HepG2 (cell line): ENCODE data around the gene MYO3B. TPM values are rescaled to one million over a fixed set of nuclear protein-coding genes. Genes with fewer than 3 reads are reported as not detected.

Experiments
- ATAC-seq: fragments of 200-7000 bp; cut with Tn5 transposase; 3 replicates; pipeline ENCODE4 v1.9.1; 2020; ENCODE audit warnings: mild to moderate bottlenecking, moderate library complexity
- BruUV-seq: library from RNA; stranded (reverse); fragments of 400-500 nt; replicated peaks from 2 replicates; lab custom pipeline; 2021; lab: Mats Ljungman, UMichigan
- CTCF ChIA-PET: fragments of 300-600 bp; formaldehyde crosslinking; extraction: SDS; loops from one replicate; lab custom pipeline; 2021; ENCODE audit warnings: low total read pairs, inconsistent platforms, low intra/inter-chr PET ratio; lab: Yijun Ruan, JAX
- POLR2A ChIA-PET: fragments of 350-600 bp; sonication (Branson Sonifier 250); formaldehyde crosslinking; loops from one replicate; lab custom pipeline; 2020; ENCODE audit warnings: antibody characterized with exemption, inconsistent platforms; lab: Yijun Ruan, JAX
- DNase-seq: peaks from one replicate; pipeline ENCODE4 v3.0.0-alpha.2; 2015; ENCODE audit warnings: low spot score
- FAIRE-seq: peaks from 3 replicates; lab custom pipeline; 2011; peaks lifted over from hg19 to GRCh38; lab: Jason Lieb, UNC
- H2AFZ ChIP-seq: one replicate; pipeline ENCODE4 v1.6.1; 2011; ENCODE audit warnings: low read length, inconsistent platforms
- H3K27ac ChIP-seq: fragments of 300-600 bp; 3 replicates; pipeline ENCODE4 v1.8.0; 2011; ENCODE audit warnings: mixed run types, mild to moderate bottlenecking, mixed read lengths, low read length, inconsistent platforms; ENCODE audit not compliant: insufficient read depth; ENCODE audit errors: extremely low read length
- H3K27me3 ChIP-seq, 2 experiments: fragments of 200-600 bp in 1 of 2; 2 replicates in 1 of 2; 3 replicates in 1 of 2; pipeline versions ENCODE4 v1.6.0 to v1.8.0; 2011; ENCODE audit warnings: low read length in 2 of 2, mild to moderate bottlenecking in 2 of 2, moderate library complexity in 2 of 2, inconsistent platforms in 1 of 2; ENCODE audit not compliant: insufficient read depth in 2 of 2, control insufficient read depth in 1 of 2
- H3K36me3 ChIP-seq, 2 experiments: fragments of 200-600 bp in 1 of 2; replicated peaks in 1 of 2; 2 replicates in 1 of 2; 3 replicates in 1 of 2; pipeline versions ENCODE4 v1.5.1 to v1.8.0; 2011; ENCODE audit warnings: low read length in 2 of 2, inconsistent platforms in 1 of 2; ENCODE audit not compliant: insufficient read depth in 2 of 2, control insufficient read depth in 1 of 2
- H3K4me1 ChIP-seq: 2 replicates; pipeline ENCODE4 v1.5.1; 2012; ENCODE audit warnings: low read length, inconsistent platforms; ENCODE audit not compliant: insufficient read depth
- H3K4me2 ChIP-seq: 2 replicates; pipeline ENCODE4 v1.6.0; 2011; ENCODE audit warnings: low read depth, low read length, inconsistent platforms
- H3K4me3 ChIP-seq, 3 experiments: fragments of 200-600 bp in 1 of 3; sonication (generic), shearing (Covaris generic) in 1 of 3; replicated peaks in 1 of 3; 2 replicates each; pipeline ENCODE4 v1.5.1; 2011 to 2016; ENCODE audit warnings: low read length in 3 of 3, inconsistent platforms in 2 of 3, low read depth in 2 of 3, mild to moderate bottlenecking in 2 of 3, control low read depth in 1 of 3, mixed read lengths in 1 of 3; ENCODE audit not compliant: insufficient read depth in 1 of 3
- H3K79me2 ChIP-seq: one replicate; pipeline ENCODE4 v1.6.1; 2011; ENCODE audit warnings: low read length, inconsistent platforms; ENCODE audit not compliant: insufficient read depth
- H3K9ac ChIP-seq: 2 replicates; pipeline ENCODE4 v1.6.0; 2011; ENCODE audit warnings: mild to moderate bottlenecking, low read depth, low read length, inconsistent platforms; ENCODE audit not compliant: insufficient read depth
- H3K9me3 ChIP-seq: 2 replicates; pipeline ENCODE4 v1.5.1; 2012; ENCODE audit warnings: mild to moderate bottlenecking, low read length
- H4K20me1 ChIP-seq: 2 replicates; pipeline ENCODE4 v1.6.0; 2011; ENCODE audit warnings: inconsistent platforms, mild to moderate bottlenecking, low read length, moderate library complexity; ENCODE audit not compliant: insufficient read depth
- BORCS8-MEF2B ChIP-seq: sonication (generic); formaldehyde crosslinking; IDR thresholded peaks from 2 replicates; pipeline ENCODE4 v1.8.0; 2022; ENCODE audit warnings: mild to moderate bottlenecking, missing genetic modification reagents
- CERS6 ChIP-seq: sonication (generic); formaldehyde crosslinking; IDR thresholded peaks from 2 replicates; pipeline ENCODE4 v1.5.0; 2020; ENCODE audit warnings: missing genetic modification reagents
- EP300 ChIP-seq, 3 experiments: sonication (generic) in 1 of 3; formaldehyde crosslinking in 1 of 3; IDR thresholded peaks; 2 replicates each; pipeline versions ENCODE4 v1.5.1 to v1.6.1; 2011 to 2020; ENCODE audit warnings: low read depth in 2 of 3, low read length in 2 of 3, borderline replicate concordance in 1 of 3, improper control_type of control experiment in 1 of 3, mild to moderate bottlenecking in 1 of 3, missing genetic modification reagents in 1 of 3, moderate library complexity in 1 of 3
- HDAC1 ChIP-seq: sonication (generic); formaldehyde crosslinking; IDR thresholded peaks from 2 replicates; pipeline ENCODE4 v1.5.1; 2020; ENCODE audit warnings: mild to moderate bottlenecking, missing genetic modification reagents
- NFIB ChIP-seq: sonication (generic); formaldehyde crosslinking; IDR thresholded peaks from 2 replicates; pipeline ENCODE4 v1.9.0; 2021; ENCODE audit warnings: missing genetic modification reagents, mild to moderate bottlenecking, borderline replicate concordance
- NFIC ChIP-seq: IDR thresholded peaks from 2 replicates; pipeline ENCODE4 v1.6.1; 2012; ENCODE audit warnings: mild to moderate bottlenecking, low read length, inconsistent platforms
- TCF7 ChIP-seq: sonication (generic); IDR thresholded peaks from 2 replicates; pipeline ENCODE4 v1.6.1; 2016; ENCODE audit warnings: antibody characterized with exemption, low read depth
- TOE1 ChIP-seq: sonication (generic); formaldehyde crosslinking; IDR thresholded peaks from 2 replicates; pipeline ENCODE4 v1.4.0; 2020; ENCODE audit warnings: mild to moderate bottlenecking, missing genetic modification reagents
- ZBTB3 ChIP-seq: sonication (generic); formaldehyde crosslinking; IDR thresholded peaks from 2 replicates; pipeline ENCODE4 v1.4.0; 2020; ENCODE audit warnings: low read depth, mild to moderate bottlenecking, moderate library complexity, missing genetic modification reagents, borderline replicate concordance
- ZBTB39 ChIP-seq: sonication (generic); formaldehyde crosslinking; IDR thresholded peaks from 2 replicates; pipeline ENCODE4 v1.5.0; 2020; ENCODE audit warnings: missing genetic modification reagents
- ZKSCAN8 ChIP-seq: IDR thresholded peaks from 2 replicates; pipeline ENCODE4 v1.6.1; 2016; ENCODE audit warnings: borderline replicate concordance, missing genetic modification reagents, missing compliant biosample characterization
- ZMYM4 ChIP-seq: sonication (generic); formaldehyde crosslinking; IDR thresholded peaks from 2 replicates; pipeline ENCODE4 v1.8.1; 2023; ENCODE audit warnings: mild to moderate bottlenecking, missing genetic modification reagents
- ZNF12 ChIP-seq: sonication (generic); formaldehyde crosslinking; IDR thresholded peaks from 2 replicates; pipeline ENCODE4 v1.5.0; 2020; ENCODE audit warnings: missing genetic modification reagents
- ZNF263 ChIP-seq: sonication (generic); formaldehyde crosslinking; IDR thresholded peaks from 2 replicates; pipeline ENCODE4 v1.4.0; 2020; ENCODE audit warnings: missing genetic modification reagents
- WGBS: methylation state at CpG from one replicate; pipeline ENCODE4 v1.1.6; 2017; ENCODE audit warnings: low lambda C conversion rate; 5-methylcytosine and 5-hydroxymethylcytosine counted together
- in situ Hi-C: cut with HindIII; loops from 2 replicates; pipeline ENCODE4 v1.10.0; 2017; ENCODE audit warnings: low pct_unique_long_range_greater_than_20kb; ENCODE audit not compliant: extremely low pct_ligation_motif_present
- intact Hi-C: fragments of 100-400 bp; cut with micrococcal nuclease; formaldehyde crosslinking; loops from one replicate; pipeline ENCODE4 v1.10.0; 2022; ENCODE audit not compliant: unreplicated experiment
- polyA plus RNA-seq, 8 experiments: library from polyadenylated mRNA; depleted of rRNA in 3 of 8; stranded (reverse) in 7 of 8; unstranded in 1 of 8; fragments of >200 nt; fragmentation: Illumina TruSeq in 4 of 8; extraction: Trizol in 4 of 8; gene quantifications; 2 replicates each; pipeline versions ENCODE4 v1.2.1 to v1.2.3, GENCODE V29; 2011 to 2016; ENCODE audit warnings: low read depth in 4 of 8, missing spikeins in 1 of 8, mixed read lengths in 1 of 8; ENCODE audit not compliant: insufficient read depth in 1 of 8
- total RNA-seq, 5 experiments: library from RNA; depleted of rRNA; stranded (reverse); fragments of >200 nt; fragmentation: Illumina TruSeq; extraction: Trizol; gene quantifications; 2 replicates each; pipeline ENCODE4 v1.2.3, GENCODE V29; 2016; ENCODE audit warnings: low read depth in 1 of 5
- TF ChIP-seq, protein P1 (sequence below): IDR thresholded peaks from 2 replicates; pipeline ENCODE4 v1.4.0; 2020; ENCODE audit warnings: mild to moderate bottlenecking, missing genetic modification reagents
- TF ChIP-seq, protein P2 (sequence below): IDR thresholded peaks from 2 replicates; pipeline ENCODE4 v1.6.1; 2012; ENCODE audit warnings: inconsistent platforms

Gene MYO3B
- total and polyA plus RNA-seq, 2 of the 13 experiments (the other 11 are each of a cell fraction or from before 2014, with no cell fraction given), result 0.01 TPM; not detected in 1

- H3K36me3 ChIP-seq, result no peaks in the 10 kb centered on the region
- peaks cover 31% of the 10 kb centered on the region for H3K4me1 ChIP-seq
- H3K27ac ChIP-seq, result no peak overlapping the region
- intact Hi-C loops (no loop called here), in situ Hi-C loops (no loop called here)
- FAIRE-seq (no peak), ATAC-seq (peak; percentile 94), DNase-seq (peak; percentile 16)
- BruUV-seq, result no TSS peak
- peak overlapping the region; percentile 68 for H3K4me2 ChIP-seq
- POLR2A ChIA-PET, result interaction anchor here (0.8 kb wide), 1 partner anchor 21 kb away, joined by 4 read pairs; no protein-coding TSS in a partner anchor
- WGBS, result 40% methylated on average over 6 of the region's 6 CpGs
- H3K27me3 ChIP-seq, result no peaks in the 10 kb centered on the region
- H2AFZ ChIP-seq, result peak overlapping the region; percentile 89
- peak overlapping the region; percentile 13; the same call in 1 of the 2 replicates for H3K9ac ChIP-seq
- CTCF ChIA-PET, result no interaction called here
- H3K79me2 ChIP-seq, result no peaks in the 10 kb centered on the region
- H3K9me3 ChIP-seq, result no peaks in the 10 kb centered on the region
- H4K20me1 ChIP-seq, result no peaks in the 10 kb centered on the region
- peak overlapping the region; percentile 4 to 30 (median 4); a peak in 4 of 6 replicates for H3K4me3 ChIP-seq
- TF ChIP-seq NFIC, result no peak
- TF ChIP-seq NFIB (CRISPR knock-in tag), result no peak
- TF ChIP-seq, protein P1, sequence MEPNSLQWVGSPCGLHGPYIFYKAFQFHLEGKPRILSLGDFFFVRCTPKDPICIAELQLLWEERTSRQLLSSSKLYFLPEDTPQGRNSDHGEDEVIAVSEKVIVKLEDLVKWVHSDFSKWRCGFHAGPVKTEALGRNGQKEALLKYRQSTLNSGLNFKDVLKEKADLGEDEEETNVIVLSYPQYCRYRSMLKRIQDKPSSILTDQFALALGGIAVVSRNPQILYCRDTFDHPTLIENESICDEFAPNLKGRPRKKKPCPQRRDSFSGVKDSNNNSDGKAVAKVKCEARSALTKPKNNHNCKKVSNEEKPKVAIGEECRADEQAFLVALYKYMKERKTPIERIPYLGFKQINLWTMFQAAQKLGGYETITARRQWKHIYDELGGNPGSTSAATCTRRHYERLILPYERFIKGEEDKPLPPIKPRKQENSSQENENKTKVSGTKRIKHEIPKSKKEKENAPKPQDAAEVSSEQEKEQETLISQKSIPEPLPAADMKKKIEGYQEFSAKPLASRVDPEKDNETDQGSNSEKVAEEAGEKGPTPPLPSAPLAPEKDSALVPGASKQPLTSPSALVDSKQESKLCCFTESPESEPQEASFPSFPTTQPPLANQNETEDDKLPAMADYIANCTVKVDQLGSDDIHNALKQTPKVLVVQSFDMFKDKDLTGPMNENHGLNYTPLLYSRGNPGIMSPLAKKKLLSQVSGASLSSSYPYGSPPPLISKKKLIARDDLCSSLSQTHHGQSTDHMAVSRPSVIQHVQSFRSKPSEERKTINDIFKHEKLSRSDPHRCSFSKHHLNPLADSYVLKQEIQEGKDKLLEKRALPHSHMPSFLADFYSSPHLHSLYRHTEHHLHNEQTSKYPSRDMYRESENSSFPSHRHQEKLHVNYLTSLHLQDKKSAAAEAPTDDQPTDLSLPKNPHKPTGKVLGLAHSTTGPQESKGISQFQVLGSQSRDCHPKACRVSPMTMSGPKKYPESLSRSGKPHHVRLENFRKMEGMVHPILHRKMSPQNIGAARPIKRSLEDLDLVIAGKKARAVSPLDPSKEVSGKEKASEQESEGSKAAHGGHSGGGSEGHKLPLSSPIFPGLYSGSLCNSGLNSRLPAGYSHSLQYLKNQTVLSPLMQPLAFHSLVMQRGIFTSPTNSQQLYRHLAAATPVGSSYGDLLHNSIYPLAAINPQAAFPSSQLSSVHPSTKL, result peak; percentile 36; the same call in 1 of the 2 replicates
- TF ChIP-seq ZNF263 (CRISPR knock-in tag), result peak; percentile 86
- TF ChIP-seq TOE1, result no peak
- no peak for TF ChIP-seq BORCS8-MEF2B (CRISPR knock-in tag)
- no peak for TF ChIP-seq HDAC1 (CRISPR knock-in tag)
- no peak for TF ChIP-seq ZNF12 (CRISPR knock-in tag)
- TF ChIP-seq, protein P2, sequence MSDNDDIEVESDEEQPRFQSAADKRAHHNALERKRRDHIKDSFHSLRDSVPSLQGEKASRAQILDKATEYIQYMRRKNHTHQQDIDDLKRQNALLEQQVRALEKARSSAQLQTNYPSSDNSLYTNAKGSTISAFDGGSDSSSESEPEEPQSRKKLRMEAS, result no peak
- TF ChIP-seq ZBTB39 (CRISPR knock-in tag), result no peak
- TF ChIP-seq CERS6, result no peak
- TF ChIP-seq ZMYM4, result no peak
- 0 out of 2 replicates have a peak, but pooled peaks have one; percentile 5 for TF ChIP-seq TCF7
- no peak for TF ChIP-seq ZBTB3 (CRISPR knock-in tag)
- TF ChIP-seq ZKSCAN8 (CRISPR knock-in tag), result no peak
- peak in 1 of 2 experiments; percentile 56; a peak in 1 of 4 replicates for TF ChIP-seq EP300 (IDR thresholded peaks at IDR 0.05; ENCODE audit: low read depth in 2 of 2, low read length in 2 of 2)
- TF ChIP-seq EP300 (CRISPR knock-in tag; IDR thresholded peaks at IDR 0.05; ENCODE audit: borderline replicate concordance), result no peak
Observed at GRCh38 chr2:170434900-170435621, 257.1 kb downstream of the MYO3B start.
